GM23248 (cell line): ENCODE data around the gene GCLC.

Experiments
- EZH2 ChIP-seq: fragments of 200-600 bp; sonication (generic); IDR thresholded peaks from 2 replicates; pipeline ENCODE4 v1.6.1; 2018; ENCODE audit warnings: antibody characterized with exemption, mild to moderate bottlenecking; ENCODE audit not compliant: insufficient read depth, poor library complexity, severe bottlenecking
- EZH2phosphoT487 ChIP-seq: fragments of 200-600 bp; sonication (generic); IDR thresholded peaks from 2 replicates; pipeline ENCODE4 v1.6.1; 2018; ENCODE audit warnings: antibody characterized with exemption, moderate library complexity, mild to moderate bottlenecking, low read depth; ENCODE audit not compliant: insufficient read depth

DNA sequence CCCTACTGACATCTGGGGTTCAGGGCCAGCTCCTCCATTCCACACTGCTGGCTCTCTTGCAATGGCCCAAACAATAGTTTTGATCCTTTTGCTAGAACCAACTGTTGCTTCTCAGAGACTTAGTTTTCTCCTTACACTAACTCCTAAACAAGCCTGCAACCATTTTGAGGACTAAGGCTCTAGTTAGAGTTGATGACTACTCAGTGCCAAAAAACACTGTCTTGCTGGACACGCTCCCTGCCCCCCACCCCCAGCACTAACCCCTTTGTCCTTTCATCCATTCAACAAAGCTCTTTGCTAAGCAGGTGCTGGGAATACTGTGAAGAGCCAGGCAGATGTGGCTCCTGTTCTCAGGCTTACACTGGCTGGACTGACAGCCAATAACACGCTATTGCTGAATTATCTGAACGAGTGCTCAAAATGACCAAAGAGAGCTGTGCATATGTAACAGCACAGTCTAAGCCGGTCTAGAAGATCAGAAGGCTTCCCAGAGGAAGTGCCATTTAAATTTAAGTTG, 17.6 kb downstream of the GCLC start:
- no peak for TF ChIP-seq EZH2phosphoT487
- TF ChIP-seq EZH2, result no peak
